Measurements from ENCODE around the gene SF3B1. TPM values are rescaled to one million over a fixed set of nuclear protein-coding genes. Genes with fewer than 3 reads are reported as not detected.

The SF3B1 gene
- total and polyA plus RNA-seq, 2 of the 13 experiments (the other 11 are each of a cell fraction or from before 2014, with no cell fraction given): 387 to 750 TPM

GRCh38 chr2:197434541-197435513 lies at the start of gene SF3B1 (continued):
- no peak for TF ChIP-seq ELF4 (CRISPR knock-in tag; IDR thresholded peaks at IDR 0.05; ENCODE audit: borderline replicate concordance)
- TF ChIP-seq TSC22D2 (CRISPR knock-in tag; IDR thresholded peaks at IDR 0.05; ENCODE audit: borderline replicate concordance): peak; percentile 78
- peak; percentile 12 for TF ChIP-seq JUN (CRISPR knock-in tag; IDR thresholded peaks at IDR 0.05)
- TF ChIP-seq ZNF224 (CRISPR knock-in tag; IDR thresholded peaks at IDR 0.05): peak; percentile 93; the same call in 1 of the 2 replicates
- TF ChIP-seq PAX8 (CRISPR knock-in tag; IDR thresholded peaks at IDR 0.05; ENCODE audit: borderline replicate concordance): peak; percentile 20; the same call in 1 of the 2 replicates
- no peak; the same call in 1 of the 2 replicates for TF ChIP-seq ZNF629 (CRISPR knock-in tag; conservative IDR thresholded peaks at IDR 0.05)
- 0 out of 2 replicates have a peak, but pooled peaks have one; percentile 61 for TF ChIP-seq ZNF678 (CRISPR knock-in tag; IDR thresholded peaks at IDR 0.05)
- no peak for TF ChIP-seq SRSF9 (IDR thresholded peaks at IDR 0.05; ENCODE audit: borderline replicate concordance, insufficient read depth, low read depth, low read length, poor library complexity, severe bottlenecking)
- TF ChIP-seq TOPORS (CRISPR knock-in tag; IDR thresholded peaks at IDR 0.05): no peak
- TF ChIP-seq ZBTB21 (CRISPR knock-in tag; IDR thresholded peaks at IDR 0.05): 0 out of 2 replicates have a peak, but pooled peaks have one; percentile 12
- TF ChIP-seq HOXA7 (CRISPR knock-in tag; IDR thresholded peaks at IDR 0.05): no peak
- 0 out of 2 replicates have a peak, but pooled peaks have one; percentile 75 for TF ChIP-seq ATAD3A (CRISPR knock-in tag; IDR thresholded peaks at IDR 0.05)
- no peak for TF ChIP-seq SP2 (CRISPR knock-in tag; IDR thresholded peaks at IDR 0.05)
- no peak for TF ChIP-seq MIER2 (CRISPR knock-in tag; IDR thresholded peaks at IDR 0.05)
- TF ChIP-seq, protein P1, sequence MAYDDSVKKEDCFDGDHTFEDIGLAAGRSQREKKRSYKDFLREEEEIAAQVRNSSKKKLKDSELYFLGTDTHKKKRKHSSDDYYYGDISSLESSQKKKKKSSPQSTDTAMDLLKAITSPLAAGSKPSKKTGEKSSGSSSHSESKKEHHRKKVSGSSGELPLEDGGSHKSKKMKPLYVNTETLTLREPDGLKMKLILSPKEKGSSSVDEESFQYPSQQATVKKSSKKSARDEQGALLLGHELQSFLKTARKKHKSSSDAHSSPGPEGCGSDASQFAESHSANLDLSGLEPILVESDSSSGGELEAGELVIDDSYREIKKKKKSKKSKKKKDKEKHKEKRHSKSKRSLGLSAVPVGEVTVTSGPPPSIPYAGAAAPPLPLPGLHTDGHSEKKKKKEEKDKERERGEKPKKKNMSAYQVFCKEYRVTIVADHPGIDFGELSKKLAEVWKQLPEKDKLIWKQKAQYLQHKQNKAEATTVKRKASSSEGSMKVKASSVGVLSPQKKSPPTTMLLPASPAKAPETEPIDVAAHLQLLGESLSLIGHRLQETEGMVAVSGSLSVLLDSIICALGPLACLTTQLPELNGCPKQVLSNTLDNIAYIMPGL (CRISPR knock-in tag; IDR thresholded peaks at IDR 0.05; ENCODE audit: borderline replicate concordance in 1 of 2, low read depth in 1 of 2): peak; percentile 84 to 87; a peak in 3 of 4 replicates
- no peak for TF ChIP-seq ZNF839 (CRISPR knock-in tag; IDR thresholded peaks at IDR 0.05; ENCODE audit: borderline replicate concordance)
